SK-N-DZ (cell line): ENCODE results near the gene POGLUT2.
"Not testable (repeated sequence)": the region's sequence is repeated elsewhere in the genome, so short reads cannot be mapped to it uniquely, and the experiment has no call there.

Source experiments
- DNase-seq: peaks from one replicate; pipeline ENCODE4 v3.0.0-alpha.2; 2015; ENCODE audit warnings: low spot score

Gene POGLUT2

GRCh38 chr13:102807699-102808098 is 8.9 kb upstream of the POGLUT2 start:
- no peak for DNase-seq

DNA sequence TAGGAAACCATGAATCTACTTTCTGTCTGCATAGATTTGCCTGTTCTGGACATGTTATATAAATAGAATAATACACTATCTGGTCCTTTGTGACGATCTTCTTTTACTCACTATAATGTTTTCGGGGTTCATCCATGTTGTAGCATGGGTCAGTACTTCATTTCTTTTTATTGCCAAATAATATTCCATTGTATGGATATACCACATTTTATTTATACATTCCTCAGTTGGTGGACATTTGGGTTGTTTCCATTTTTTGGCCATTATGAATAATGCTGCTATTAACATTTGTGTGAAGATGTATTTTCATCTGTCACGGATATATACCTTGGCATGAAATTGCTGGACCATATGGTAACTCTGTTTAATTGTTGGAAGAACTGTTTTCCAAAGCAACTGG is 6.9 kb upstream of the POGLUT2 start:
- DNase-seq, result no peak

DNA sequence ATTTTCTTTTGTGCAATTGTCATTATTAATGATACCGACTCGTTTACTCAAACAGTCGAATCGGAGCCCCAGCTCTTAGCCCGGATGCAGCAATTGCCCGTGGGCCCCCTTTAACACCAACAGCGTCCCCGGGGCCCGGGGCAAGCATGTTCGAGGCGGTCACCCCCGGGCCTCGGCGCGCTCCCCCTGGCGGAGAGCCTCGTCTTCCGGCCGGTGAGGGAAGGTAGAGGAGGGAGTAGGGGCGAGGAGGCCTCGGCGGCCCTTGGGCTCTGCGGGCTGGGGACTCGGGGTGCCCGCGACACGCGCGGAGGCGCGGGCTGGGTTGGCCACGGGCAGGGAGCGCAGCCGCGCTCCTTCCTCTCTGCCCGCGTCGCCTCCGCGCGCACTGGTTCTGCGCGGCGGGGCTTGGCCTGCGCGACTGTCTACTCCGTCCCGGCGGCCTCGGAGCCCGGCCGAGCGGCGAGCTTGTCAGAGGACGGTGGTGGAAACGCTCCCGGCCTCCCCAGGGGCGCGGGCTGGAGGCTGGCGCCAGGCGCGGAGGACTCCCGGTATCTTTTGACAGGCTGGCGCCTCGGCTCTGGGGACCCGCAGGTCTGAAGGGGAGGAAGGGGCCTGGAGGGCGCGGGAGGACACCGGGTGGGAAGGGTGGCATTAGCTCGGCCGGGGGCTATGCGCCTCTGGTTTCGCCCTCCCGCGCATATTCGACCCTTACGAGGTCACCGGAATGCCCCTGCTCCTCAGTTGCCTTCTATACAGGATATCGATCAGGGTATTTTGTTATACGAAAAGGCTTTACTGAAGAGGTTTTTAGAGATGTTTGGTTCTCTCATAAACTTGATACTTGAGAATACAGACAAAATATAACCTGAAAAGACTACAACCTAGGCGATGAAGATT is 1.6 kb upstream of the POGLUT2 start:
- peak; percentile 78 for DNase-seq

DNA sequence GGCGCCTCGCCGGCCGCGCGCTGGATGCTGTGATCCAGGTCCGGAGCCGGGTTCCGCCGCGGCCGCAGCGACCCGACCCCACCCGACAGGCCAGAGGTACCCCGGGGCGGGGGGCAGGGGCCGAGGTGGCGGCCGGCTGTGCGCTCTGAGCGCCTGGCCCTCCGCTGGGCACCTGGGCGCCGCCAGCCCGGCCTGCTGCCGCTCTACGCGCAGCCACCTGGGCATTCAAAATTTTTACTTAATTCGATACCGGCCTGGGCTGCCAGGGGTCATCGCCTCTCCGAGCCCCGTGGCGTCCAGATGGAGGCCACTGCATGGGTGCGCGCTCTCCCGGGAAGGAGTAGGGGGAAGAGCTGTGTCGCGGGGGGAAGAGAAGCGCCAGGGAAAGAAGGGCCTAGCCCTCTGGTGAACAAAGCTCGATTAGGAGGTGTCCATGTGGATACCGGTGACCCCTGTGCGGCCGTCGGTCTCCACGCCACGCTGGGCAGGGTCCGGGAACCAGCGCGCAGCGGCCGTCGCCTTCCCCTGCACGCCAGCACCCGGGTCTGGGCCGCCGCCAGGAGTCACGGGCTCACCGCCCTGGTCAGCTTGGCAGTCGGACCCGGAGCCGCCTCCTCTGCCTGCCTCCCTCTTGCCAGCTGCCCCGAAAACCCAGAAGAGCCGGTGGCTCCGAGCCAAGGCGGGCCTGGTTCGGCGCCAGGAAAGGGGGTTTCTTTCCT is 809 bp upstream of the POGLUT2 start:
- peak; percentile 19 for DNase-seq

- no peak for DNase-seq
These were observed 5.0 kb downstream of the POGLUT2 start for GRCh38 chr13:102793611-102794355.

DNA sequence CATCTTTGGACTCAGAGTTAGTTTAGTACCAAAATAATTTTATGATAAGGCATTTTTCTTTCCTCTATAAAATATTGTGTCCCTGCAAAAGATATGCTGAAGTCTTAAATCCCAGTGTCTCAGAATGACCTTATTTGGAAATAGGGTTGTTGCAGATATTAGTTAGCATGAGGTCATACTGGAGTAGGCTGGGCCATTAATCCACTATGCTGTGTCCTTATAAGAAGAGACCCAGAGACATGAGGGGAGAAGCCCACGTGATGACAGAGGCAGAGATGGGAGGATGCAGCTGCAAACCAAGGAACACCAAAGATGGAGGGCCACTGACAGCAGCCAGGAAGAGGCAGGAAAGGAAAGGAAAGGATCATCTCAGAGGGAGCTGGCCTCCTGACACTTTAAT is 6.4 kb downstream of the POGLUT2 start:
- no peak for DNase-seq

DNA sequence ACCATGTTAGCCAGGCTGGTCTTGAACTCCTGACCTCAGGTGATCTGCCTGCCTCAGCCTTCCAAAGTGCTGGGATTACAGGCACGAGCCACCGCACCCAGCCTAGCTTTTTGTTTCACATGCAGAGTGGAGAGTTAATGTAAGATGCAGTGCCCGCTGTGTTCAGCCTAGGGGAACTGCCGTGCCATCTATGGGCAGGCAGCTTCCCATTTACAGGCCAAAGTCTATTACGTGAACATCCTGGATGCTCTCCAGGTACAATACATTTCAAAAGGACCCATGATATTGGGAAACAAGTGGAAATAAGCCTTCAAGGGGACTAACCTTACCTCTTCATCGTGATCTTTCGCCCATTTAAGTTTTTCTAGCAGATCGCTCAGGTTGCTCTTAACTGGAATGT is 10.1 kb downstream of the POGLUT2 start:
- no peak for DNase-seq

DNA sequence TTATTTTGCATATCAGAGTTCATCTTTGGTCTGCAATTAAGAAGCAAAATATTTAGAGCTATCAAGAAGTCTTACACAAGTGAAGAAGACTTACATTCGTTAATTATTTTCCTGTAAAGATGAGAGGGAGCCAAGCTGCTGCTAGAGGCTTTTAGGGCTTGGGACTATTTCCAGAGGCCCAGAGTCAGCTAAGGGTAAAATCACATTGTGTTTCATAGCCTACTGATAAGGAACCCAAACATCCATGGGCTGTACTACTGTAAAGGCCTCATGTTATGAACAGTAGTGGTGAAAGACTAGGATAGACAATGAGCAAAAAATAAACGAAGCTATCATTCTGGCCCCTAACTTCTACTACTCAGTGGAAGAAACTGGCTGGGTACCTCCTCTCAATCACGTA is 14.3 kb downstream of the POGLUT2 start:
- no peak for DNase-seq

GRCh38 chr13:102781591-102781990 is 17.2 kb downstream of the POGLUT2 start:
- no peak for DNase-seq

GRCh38 chr13:102780656-102781055 is 18.1 kb downstream of the POGLUT2 start:
- not testable (repeated sequence) for DNase-seq

- DNase-seq, result no peak
These were observed 19.2 kb downstream of the POGLUT2 start for GRCh38 chr13:102779436-102780159.

- no peak for DNase-seq
These were observed 21.0 kb downstream of the POGLUT2 start for GRCh38 chr13:102777736-102778135.

- DNase-seq, result no peak
These were observed 22.5 kb downstream of the POGLUT2 start for GRCh38 chr13:102776271-102776670.

- DNase-seq, result no peak
These were observed 23.9 kb downstream of the POGLUT2 start for GRCh38 chr13:102774591-102775520.

GRCh38 chr13:102774214-102774568 is 24.6 kb downstream of the POGLUT2 start:
- DNase-seq, result no peak

- DNase-seq, result peak; percentile 56
These were observed 25.1 kb downstream of the POGLUT2 start, which contains the start of gene TEX30 for GRCh38 chr13:102773441-102774213. Gene TEX30, minus strand, starts transcription at chr13:102773786. Its CDS starts 3,760 bp downstream, at chr13:102770026.

DNA sequence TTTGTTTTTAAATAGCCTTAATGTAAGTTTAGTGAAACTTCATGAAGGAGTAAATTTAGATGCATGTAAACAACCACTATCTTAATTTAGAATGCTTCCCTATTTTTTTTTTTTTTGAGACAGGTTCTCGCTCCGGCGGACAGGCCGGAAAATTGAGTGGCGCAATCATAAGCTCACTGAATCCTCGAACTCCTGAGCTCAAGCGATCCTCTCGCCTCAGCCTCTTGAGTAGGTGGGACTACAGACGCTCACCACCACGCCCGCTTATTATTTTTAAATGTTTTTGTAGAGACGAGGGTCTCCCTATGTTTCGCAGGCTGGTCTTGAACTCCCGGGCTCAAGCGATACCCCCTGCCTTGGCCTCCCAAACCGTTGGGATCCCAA is 26.7 kb downstream of the POGLUT2 start:
- no peak for DNase-seq

DNA sequence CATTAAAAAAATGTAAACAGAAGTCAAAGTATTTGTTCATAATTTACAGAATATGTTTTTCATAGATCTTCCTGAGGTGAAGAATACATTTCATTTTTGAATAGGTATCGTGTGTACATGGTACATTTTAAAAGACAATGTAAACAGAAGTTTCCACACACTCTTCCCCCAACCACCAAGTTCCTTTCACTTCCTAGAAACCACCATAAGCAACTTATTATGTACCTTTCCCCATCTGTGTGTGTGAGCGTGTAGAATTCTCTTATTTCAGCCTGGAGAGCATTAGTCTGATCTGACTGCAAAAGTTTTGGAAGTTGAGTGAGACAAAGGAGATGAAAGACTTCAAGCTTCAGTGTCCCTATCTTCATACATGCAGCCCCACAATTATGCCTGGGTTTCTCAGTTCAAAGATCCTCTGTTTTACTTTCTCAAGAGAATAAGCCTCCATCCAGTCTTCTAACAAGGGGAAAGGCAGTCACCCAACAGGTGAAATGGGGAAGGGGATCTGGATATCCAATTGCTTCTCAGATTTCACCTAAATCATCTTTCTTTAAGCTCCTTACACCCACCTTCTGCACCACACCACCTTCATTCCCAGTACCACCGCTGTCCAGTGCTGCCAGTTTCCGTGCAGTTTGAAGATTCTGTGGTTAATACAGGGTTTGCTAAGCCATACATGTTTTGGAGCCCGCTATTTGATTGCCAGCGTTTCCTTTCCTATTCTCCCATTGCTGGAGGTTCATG is 27.3 kb downstream of the POGLUT2 start:
- no peak for DNase-seq

GRCh38 chr13:102770435-102770834 is 28.3 kb downstream of the POGLUT2 start:
- no peak for DNase-seq
